AG04449 (cell line): ENCODE results near the gene SIVA1.

Experiments used
- CTCF ChIA-PET: fragments of 350-600 bp; formaldehyde crosslinking; extraction: SDS; loops from one replicate; lab custom pipeline; 2021; ENCODE audit warnings: antibody characterized with exemption; lab: Yijun Ruan, JAX
- POLR2A ChIA-PET: fragments of 400-600, 350-600 bp; formaldehyde crosslinking; extraction: SDS; loops from one replicate; lab custom pipeline; 2020; ENCODE audit warnings: antibody characterized with exemption, inconsistent platforms; lab: Yijun Ruan, JAX
- DNase-seq: peaks from one replicate; pipeline ENCODE4 v3.0.0-alpha.2; 2010; ENCODE audit warnings: low read depth, low spot score
- H3K4me3 ChIP-seq: 2 replicates; pipeline ENCODE4 v1.5.1; 2011; ENCODE audit warnings: low read depth, mild to moderate bottlenecking, control low read depth, low read length
- TF ChIP-seq, protein P1 (sequence below): IDR thresholded peaks from one replicate; pipeline ENCODE4 v1.5.1; 2011; ENCODE audit warnings: mild to moderate bottlenecking, moderate library complexity, low read length, control low read depth, inconsistent platforms; ENCODE audit not compliant: insufficient read depth; ENCODE audit errors: missing control alignments

Gene SIVA1

DNA sequence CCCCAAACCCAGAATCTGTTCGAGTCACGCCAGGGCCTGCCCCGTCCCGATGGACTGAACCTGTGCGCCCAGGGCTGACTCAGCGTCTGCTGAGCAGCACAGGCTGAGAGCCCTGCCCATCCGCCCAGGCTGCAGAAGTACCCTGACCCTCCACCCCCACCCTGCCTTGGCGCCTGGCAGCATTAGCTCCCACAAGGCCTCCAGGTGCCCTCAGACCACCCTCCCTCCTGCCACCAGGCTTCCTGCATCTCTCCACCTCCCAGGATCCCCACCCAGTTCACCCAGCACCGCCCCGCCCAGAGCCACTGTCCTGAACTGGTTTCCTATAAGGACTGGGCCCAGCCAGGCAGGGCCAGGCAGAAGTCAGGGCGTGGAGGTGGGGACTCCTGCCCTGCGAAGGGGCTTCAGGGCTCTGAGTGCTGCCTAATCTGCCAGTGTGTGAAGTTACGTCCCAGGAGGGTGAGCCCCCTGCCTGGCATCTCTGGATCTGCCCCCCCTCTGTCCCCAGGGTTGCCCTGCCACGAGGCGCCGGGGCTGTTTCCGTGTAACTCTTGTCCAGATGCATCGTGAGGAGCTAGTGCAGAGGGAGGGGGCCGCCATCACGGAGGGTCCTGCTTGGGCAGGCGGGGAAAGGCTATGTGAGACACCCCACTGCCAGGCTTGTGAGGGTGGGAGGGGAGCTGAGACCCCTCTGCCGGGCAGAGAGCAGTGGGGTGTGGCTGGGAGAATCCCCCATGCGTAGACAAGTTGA is 19.8 kb upstream of the SIVA1 start:
- TF ChIP-seq, protein P1, sequence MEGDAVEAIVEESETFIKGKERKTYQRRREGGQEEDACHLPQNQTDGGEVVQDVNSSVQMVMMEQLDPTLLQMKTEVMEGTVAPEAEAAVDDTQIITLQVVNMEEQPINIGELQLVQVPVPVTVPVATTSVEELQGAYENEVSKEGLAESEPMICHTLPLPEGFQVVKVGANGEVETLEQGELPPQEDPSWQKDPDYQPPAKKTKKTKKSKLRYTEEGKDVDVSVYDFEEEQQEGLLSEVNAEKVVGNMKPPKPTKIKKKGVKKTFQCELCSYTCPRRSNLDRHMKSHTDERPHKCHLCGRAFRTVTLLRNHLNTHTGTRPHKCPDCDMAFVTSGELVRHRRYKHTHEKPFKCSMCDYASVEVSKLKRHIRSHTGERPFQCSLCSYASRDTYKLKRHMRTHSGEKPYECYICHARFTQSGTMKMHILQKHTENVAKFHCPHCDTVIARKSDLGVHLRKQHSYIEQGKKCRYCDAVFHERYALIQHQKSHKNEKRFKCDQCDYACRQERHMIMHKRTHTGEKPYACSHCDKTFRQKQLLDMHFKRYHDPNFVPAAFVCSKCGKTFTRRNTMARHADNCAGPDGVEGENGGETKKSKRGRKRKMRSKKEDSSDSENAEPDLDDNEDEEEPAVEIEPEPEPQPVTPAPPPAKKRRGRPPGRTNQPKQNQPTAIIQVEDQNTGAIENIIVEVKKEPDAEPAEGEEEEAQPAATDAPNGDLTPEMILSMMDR, result no peak
- no peak overlapping the region for H3K4me3 ChIP-seq
- ChIA-PET POLR2A (no interaction called here), CTCF (interaction anchor here (0.6 to 1.8 kb wide), 5 partner anchors 8 to 35 kb away, joined by 3 to 6 read pairs (median 4); partner anchors contain the start of gene SIVA1)
- DNase-seq, result no peak

DNA sequence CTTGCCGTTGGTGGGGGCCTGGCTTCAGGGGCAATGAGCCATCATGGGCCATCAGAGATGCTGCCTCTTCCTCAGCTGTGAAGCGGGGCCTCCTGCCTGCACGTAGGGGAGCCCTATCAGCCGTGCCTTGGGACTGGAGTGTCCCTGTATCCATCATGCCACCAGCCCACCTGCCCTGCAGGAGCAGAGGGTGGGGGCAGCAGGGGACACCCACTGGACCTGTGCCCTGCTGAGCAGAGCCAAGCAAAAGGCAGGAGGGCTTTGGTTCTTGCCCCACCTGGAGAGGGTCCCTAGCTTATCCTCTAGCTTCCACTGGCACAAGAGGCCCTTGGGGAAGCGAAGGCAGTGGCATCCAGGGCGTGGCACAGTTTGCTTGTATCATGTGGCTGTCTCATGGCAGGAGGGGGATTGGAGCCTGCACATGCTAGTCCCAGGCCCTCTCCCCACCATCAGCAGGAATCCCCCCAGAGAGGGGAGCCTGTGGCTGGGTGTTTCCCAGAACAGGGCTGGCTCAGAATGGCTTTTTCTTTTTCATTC is 18.8 kb upstream of the SIVA1 start:
- POLR2A ChIA-PET, result no interaction called here
- CTCF ChIA-PET, result interaction anchor here (0.8 to 1.3 kb wide), 4 partner anchors 18 to 34 kb away, joined by 3 to 4 read pairs (median 3); partner anchors contain the start of gene SIVA1
- DNase-seq, result no peak
- no peak overlapping the region for H3K4me3 ChIP-seq
- TF ChIP-seq, protein P1, result no peak

DNA sequence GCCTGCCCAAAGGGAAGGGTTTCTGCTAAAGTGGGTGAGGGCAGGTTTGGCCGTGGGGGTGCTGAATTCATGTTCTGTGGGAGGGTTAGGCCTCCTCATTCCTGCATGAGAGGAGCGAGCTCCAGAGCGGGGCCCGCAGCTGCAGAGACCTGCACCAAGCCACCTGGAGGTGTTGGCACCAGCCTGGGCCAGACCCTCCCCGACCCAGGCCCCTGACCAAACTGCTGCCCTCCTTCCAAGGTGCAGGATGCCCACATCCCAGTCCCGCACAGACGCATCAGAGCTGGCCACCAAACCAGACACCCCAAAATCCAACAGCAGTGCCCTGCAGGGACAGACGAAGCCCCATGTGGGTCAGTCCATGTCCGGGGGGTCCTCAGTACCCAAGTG is 18.4 kb upstream of the SIVA1 start:
- TF ChIP-seq, protein P1, result no peak
- CTCF ChIA-PET, result interaction anchor here (0.8 kb wide), 1 partner anchor 34 kb away, joined by 3 read pairs; no protein-coding TSS in a partner anchor
- no peak for DNase-seq
- POLR2A ChIA-PET, result no interaction called here
- no peak overlapping the region for H3K4me3 ChIP-seq

DNA sequence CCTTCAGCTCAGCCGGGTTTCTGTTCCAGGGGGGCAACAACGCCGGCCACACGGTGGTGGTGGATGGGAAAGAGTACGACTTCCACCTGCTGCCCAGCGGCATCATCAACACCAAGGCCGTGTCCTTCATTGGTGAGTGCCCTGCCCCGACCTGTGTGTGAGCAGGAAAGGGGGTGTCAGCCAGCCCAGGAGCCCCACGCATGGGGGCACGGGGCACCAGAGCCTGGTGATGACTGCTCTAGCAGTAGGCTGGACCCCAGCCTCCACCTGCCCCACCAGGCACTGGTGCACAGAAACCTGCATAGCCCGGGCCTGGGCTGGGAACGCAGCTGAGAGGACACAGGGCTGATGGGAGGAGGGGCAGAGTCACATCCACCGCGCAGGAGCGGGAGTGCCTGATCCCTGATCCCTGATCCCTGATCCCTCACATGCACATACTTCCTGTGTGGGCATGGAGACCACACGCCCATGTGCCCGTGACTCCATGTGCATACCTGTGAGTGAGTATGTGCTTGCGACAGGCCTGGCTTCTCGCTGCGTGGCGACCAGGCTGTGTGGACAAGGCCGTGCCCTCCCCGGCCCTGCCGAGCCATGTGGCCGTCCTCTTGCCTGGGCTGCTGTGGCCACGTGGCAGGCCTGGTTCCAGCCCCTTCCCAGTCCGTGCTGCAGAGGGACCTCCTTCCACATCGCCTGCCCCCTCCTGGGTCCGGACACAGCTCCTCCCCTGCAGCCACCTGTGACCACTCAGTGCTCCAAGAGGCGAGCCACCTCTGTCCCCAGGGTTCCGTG is 17.8 kb upstream of the SIVA1 start:
- POLR2A ChIA-PET, result no interaction called here
- TF ChIP-seq, protein P1, result no peak
- CTCF ChIA-PET, result interaction anchor here (0.8 to 1.7 kb wide), 2 partner anchors 13 to 33 kb away, joined by 3 to 6 read pairs; no protein-coding TSS in a partner anchor
- no peak for DNase-seq
- no peak overlapping the region for H3K4me3 ChIP-seq

DNA sequence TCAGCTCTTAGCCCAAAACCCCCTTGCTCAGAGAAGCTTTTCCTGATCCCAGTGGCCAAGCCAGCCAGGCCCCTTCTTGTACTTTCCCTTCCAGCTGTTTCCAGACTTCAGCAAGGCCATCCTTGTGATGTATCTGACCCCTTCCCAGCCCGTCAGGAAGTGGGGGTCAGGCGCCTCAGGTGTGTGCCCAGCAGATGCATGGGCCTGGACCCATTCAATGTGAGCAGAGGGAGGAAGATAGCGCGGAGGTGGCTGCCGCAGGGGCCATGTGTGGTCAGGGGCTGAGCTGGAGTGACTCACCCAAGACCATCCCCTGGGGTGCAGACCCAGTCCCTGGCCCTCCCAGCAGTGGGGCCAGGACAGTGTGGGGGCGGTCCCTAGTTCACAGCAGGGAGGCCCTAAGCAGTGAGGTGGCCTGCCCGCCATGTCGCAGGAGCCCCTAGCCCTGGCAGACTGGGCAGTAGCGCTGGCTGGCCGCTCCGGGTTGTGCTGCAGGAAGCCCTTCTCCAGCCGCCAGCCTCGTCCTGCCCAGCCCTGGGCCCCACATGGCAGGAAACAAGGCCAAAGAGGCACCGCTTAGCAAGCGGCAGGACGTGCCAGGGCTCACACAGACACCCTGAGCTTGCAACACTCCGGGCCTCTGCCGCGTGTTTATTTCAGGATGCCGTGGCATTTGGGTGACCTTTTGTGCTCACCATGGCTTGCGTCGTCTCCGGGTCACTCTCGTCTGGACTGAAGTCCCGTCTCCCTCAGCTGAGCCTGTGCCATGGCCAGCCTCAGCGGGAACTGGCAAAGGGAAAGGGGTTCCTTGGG is 16.9 kb upstream of the SIVA1 start:
- ChIA-PET CTCF (interaction anchor here (0.7 to 1.8 kb wide), 7 partner anchors 10 to 91 kb away, joined by 3 to 7 read pairs (median 4); no protein-coding TSS in a partner anchor), POLR2A (no interaction called here)
- TF ChIP-seq, protein P1, result no peak
- DNase-seq, result peak; percentile 28
- no peak overlapping the region for H3K4me3 ChIP-seq
